Lower leg skin (tissue), 4 donors: ENCODE data around the gene PSIP1. TPM values are rescaled to one million over a fixed set of nuclear protein-coding genes. Genes with fewer than 3 reads are reported as not detected.

ENCODE experiments used
- DNase-seq, 2 donors: peaks; one replicate each; pipeline ENCODE4 v3.0.0-alpha.2; 2019; ENCODE audit warnings: low spot score in 2 of 2
- H3K4me3 ChIP-seq: fragments of 200-600 bp; sonication (generic); 2 replicates; pipeline ENCODE4 v1.5.1; 2017; ENCODE audit warnings: mild to moderate bottlenecking, low read depth; ENCODE audit not compliant: poor library complexity, severe bottlenecking
- POLR2A ChIP-seq, 2 donors: fragments of 450-650 bp; IDR thresholded peaks; one replicate each; pipeline ENCODE4 v1.6.1; 2016 to 2017; ENCODE audit warnings: antibody characterized with exemption in 2 of 2, mild to moderate bottlenecking in 1 of 2, moderate library complexity in 1 of 2
- WGBS, 2 donors: methylation state at CpG; one replicate each; pipeline ENCODE4 v1.1.5; 2018; 5-methylcytosine and 5-hydroxymethylcytosine counted together
- intact Hi-C: fragments of 100-400 bp; cut with DNase I; formaldehyde crosslinking; loops from one replicate; pipeline ENCODE4 v1.15.0; 2023; ENCODE audit warnings: low total_unique reads
- total RNA-seq, 4 donors: library from RNA; depleted of rRNA; stranded (reverse); fragments of >200 nt; gene quantifications; one replicate each; pipeline ENCODE4 v1.1.0, GENCODE V29; 2016
- TF ChIP-seq, protein P1 (sequence below), 3 donors: fragments of 450-650 bp; IDR thresholded peaks; one replicate each; pipeline ENCODE4 v1.5.1; 2016; ENCODE audit warnings: antibody characterized with exemption in 3 of 3, mild to moderate bottlenecking in 3 of 3, moderate library complexity in 2 of 3

Gene PSIP1
- total RNA-seq, 4 donors from 2014 or later = 12.9 to 31.7 (median 17.7) TPM

DNA sequence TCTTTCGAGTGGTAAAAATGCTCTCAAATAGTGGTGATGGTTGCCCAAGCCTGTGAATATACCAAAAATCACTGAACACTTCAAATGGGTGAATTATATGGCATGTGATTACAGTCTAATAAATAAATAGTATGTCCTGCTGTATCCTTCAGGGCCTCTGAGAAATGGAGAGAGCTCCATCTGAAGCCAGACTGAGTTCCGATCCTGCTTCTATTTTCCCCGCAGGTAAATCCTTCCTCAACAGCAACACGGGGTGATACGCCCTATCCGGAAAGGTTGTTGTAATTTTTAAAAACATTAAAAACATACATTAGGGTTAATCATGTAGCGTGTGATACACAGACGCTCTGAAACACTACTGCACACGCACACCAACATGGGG, 88.8 kb downstream of the PSIP1 start:
- no peak for DNase-seq
- 30 to 36% methylated on average over 9 of the region's 9 CpGs for WGBS, 2 donors
- TF ChIP-seq POLR2A (IDR thresholded peaks at IDR 0.05) = no peak
- TF ChIP-seq, protein P1, sequence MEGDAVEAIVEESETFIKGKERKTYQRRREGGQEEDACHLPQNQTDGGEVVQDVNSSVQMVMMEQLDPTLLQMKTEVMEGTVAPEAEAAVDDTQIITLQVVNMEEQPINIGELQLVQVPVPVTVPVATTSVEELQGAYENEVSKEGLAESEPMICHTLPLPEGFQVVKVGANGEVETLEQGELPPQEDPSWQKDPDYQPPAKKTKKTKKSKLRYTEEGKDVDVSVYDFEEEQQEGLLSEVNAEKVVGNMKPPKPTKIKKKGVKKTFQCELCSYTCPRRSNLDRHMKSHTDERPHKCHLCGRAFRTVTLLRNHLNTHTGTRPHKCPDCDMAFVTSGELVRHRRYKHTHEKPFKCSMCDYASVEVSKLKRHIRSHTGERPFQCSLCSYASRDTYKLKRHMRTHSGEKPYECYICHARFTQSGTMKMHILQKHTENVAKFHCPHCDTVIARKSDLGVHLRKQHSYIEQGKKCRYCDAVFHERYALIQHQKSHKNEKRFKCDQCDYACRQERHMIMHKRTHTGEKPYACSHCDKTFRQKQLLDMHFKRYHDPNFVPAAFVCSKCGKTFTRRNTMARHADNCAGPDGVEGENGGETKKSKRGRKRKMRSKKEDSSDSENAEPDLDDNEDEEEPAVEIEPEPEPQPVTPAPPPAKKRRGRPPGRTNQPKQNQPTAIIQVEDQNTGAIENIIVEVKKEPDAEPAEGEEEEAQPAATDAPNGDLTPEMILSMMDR (IDR thresholded peaks at IDR 0.05) = no peak
- peak overlapping the region; percentile 98 for H3K4me3 ChIP-seq
- intact Hi-C loops = loop anchor here (10.0 kb wide), 1 partner anchor 117 kb away; the partner anchor contains the start of gene TTC39B

DNA sequence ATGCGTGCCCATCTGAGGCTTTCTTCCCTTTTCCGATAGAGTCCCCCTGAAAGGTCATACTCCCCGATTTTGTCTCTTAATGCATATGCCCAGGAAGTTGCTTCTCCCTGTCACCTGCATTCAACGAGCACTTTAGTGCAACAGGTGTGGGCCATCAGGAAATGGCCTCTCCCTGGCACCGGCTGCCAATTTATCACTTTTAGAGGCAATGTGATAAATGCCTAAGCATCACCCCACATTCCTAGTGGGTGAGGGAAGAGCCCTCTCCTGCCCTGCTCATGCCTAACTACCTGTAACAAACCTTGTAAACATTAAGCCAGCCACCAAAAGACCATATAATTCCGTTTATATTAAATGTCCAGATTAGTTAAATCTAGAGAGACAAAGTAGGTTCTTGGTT, 89.2 kb downstream of the PSIP1 start:
- no peak overlapping the region for H3K4me3 ChIP-seq
- DNase-seq = no peak
- TF ChIP-seq, protein P1 (IDR thresholded peaks at IDR 0.05) = no peak
- TF ChIP-seq POLR2A (IDR thresholded peaks at IDR 0.05) = no peak
- WGBS, 2 donors = 86 to 87% methylated on average over 6 of the region's 6 CpGs
- intact Hi-C loops = loop anchor here (10.0 kb wide), 1 partner anchor 117 kb away; the partner anchor contains the start of gene TTC39B

DNA sequence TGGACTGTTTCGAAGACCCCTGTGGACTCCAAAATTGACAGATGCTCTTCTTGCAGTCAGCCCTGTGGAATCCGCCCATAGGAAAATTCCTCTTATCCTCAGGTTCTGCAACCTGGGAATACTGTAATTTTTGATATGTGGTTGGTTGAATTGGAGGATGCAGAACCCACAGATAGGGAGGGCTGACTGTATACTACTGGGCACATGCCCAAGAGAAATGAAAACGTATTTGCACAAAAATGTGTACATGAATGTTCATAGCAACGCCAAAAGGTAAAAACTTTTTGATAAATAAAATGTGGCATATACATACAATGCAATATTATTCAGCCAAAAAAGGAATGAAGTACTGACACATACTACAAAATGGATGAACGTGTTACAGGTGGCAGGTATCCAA, 90.0 kb downstream of the PSIP1 start:
- TF ChIP-seq, protein P1 (IDR thresholded peaks at IDR 0.05) = no peak
- no peak for TF ChIP-seq POLR2A (IDR thresholded peaks at IDR 0.05)
- 67 to 80% methylated on average over 5 of the region's 5 CpGs for WGBS, 2 donors
- no peak overlapping the region for H3K4me3 ChIP-seq
- intact Hi-C loops = loop anchor here (10.0 kb wide), 1 partner anchor 116 kb away; the partner anchor contains the start of gene TTC39B
- no peak for DNase-seq

DNA sequence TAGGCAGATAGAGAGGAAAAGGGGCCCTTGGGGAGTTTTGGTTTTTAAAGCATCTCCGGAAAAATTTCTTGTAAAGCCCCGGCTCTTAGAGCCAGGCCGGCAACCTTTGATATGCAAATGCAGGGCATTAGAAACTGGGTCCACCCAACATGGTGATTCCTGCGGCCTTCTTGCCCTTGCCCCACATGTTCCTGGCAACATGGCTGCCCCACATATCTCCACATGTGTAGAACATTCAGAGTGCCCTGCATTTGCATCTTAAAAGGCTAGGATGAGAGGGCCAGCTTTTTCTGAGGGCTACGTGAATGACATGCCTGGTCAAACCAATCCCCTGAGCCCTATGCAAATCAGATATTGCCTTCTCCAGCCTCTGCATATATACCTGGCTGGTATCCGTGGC, 93.1 kb downstream of the PSIP1 start:
- H3K4me3 ChIP-seq = no peak overlapping the region
- DNase-seq = no peak
- no peak for TF ChIP-seq POLR2A (IDR thresholded peaks at IDR 0.05)
- TF ChIP-seq, protein P1 (IDR thresholded peaks at IDR 0.05) = no peak
- intact Hi-C loops = no loop called here
- WGBS, 2 donors = 86 to 87% methylated on average over 6 of the region's 6 CpGs

DNA sequence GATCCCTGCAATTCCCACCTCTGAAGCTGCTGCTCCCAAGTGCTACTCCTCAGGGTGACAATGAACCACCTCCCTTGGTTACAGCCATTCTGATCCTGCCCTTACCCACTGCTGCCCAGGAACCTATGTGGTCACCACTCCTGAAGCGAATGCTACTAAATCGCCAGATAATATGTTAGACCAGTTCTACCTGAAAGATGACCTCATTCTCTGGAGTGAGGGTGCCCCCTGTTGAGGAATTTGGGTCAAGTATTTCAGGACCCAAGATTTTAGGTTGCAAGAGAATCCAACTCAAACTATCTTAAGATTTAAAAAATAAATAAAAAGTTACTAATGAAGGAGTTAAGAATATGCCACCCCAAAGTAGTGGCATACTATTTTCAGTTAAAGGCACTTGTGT, 93.9 kb downstream of the PSIP1 start:
- intact Hi-C loops = no loop called here
- WGBS, 2 donors = 58 to 67% methylated on average over 2 of the region's 2 CpGs
- DNase-seq = no peak
- TF ChIP-seq POLR2A (IDR thresholded peaks at IDR 0.05) = no peak
- TF ChIP-seq, protein P1 (IDR thresholded peaks at IDR 0.05) = no peak
- no peak overlapping the region for H3K4me3 ChIP-seq

Other genes starting within 250 kb of the PSIP1 start
- 10 to 100 TPM; 38.4 to 53.3 (median 42.2) TPM for gene TTC39B, start 203.8 kb downstream of the PSIP1 start, total RNA-seq
- gene SNAPC3, start 88.1 kb downstream of the PSIP1 start, total RNA-seq = 10 to 100 TPM; 15.1 to 20.2 (median 16.9) TPM
- 1 to 10 TPM; 2.5 to 4.2 (median 3.3) TPM for gene CCDC171, start 42.1 kb upstream of the PSIP1 start, total RNA-seq